Measurements from ENCODE around the gene LBP. TPM values are rescaled to one million over a fixed set of nuclear protein-coding genes. Genes with fewer than 3 reads are reported as not detected.

LBP gene
- total RNA-seq, 4 donors from 2014 or later, result 1.4 to 17.9 (median 6.5) TPM

DNA sequence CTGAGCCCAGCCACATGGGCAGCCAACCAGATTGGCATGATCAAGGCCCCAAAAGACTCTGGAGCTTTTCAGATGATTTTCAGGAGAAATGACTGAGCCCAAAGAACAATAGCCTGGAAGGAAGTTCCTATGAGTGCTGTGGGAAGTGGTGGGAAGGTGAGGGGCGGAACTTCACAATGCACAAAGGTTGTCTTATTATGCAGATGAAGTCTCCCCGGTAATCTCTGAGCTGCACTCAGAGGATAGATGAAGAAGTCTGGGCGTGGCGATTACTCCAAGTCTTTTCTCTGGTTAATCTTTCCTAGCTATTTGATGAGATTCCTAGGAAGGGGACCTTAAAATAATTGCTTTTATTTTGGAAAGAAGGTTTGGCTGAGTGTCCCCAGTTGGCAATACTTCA lies 36.9 kb downstream of the LBP start:
- in situ Hi-C loops (cut with MboI; ENCODE audit: low sequenced_read_pairs in 4 of 4) (no loop called here), intact Hi-C loops (cut with DNase I; ENCODE audit: low total_unique reads) (no loop called here)
- Histone ChIP-seq H3K36me3 (no peaks in the 10 kb centered on the region), H3K4me1 (no peaks in the 10 kb centered on the region), H3K4me3 (no peak overlapping the region), H3K9me3 (no peaks in the 10 kb centered on the region), H3K27ac (no peak overlapping the region), H3K27me3 (no peaks in the 10 kb centered on the region)
- no peak for DNase-seq
- TF ChIP-seq, protein P1, sequence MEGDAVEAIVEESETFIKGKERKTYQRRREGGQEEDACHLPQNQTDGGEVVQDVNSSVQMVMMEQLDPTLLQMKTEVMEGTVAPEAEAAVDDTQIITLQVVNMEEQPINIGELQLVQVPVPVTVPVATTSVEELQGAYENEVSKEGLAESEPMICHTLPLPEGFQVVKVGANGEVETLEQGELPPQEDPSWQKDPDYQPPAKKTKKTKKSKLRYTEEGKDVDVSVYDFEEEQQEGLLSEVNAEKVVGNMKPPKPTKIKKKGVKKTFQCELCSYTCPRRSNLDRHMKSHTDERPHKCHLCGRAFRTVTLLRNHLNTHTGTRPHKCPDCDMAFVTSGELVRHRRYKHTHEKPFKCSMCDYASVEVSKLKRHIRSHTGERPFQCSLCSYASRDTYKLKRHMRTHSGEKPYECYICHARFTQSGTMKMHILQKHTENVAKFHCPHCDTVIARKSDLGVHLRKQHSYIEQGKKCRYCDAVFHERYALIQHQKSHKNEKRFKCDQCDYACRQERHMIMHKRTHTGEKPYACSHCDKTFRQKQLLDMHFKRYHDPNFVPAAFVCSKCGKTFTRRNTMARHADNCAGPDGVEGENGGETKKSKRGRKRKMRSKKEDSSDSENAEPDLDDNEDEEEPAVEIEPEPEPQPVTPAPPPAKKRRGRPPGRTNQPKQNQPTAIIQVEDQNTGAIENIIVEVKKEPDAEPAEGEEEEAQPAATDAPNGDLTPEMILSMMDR (IDR thresholded peaks at IDR 0.05 in 4 of 5, conservative IDR thresholded peaks at IDR 0.05 in 1 of 5), result no peak
- TF ChIP-seq POLR2A (IDR thresholded peaks at IDR 0.05), result no peak
- ATAC-seq, result no peak

DNA sequence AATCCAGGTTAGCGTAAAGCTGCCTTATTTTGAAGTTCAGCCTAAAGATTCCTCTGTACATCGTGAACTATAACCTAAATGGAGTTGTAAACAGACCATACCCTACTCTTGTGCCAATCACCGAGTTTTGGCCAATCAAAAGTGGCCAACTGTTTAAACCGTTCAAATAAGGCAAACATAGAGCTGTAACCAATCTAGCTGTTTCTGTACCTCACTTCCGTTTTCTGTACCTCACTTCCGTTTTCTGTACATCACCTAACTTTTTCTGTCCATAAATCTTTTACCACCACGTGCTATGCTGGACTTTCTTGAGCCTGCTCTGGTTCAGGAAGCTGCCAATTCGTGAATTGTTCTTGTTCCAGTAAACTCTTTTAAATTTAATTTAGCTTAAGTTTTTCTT lies 39.7 kb downstream of the LBP start:
- TF ChIP-seq, protein P1 (IDR thresholded peaks at IDR 0.05 in 4 of 5, conservative IDR thresholded peaks at IDR 0.05 in 1 of 5), result no peak
- TF ChIP-seq POLR2A (IDR thresholded peaks at IDR 0.05), result no peak
- no peak overlapping the region for H3K4me3 ChIP-seq
- no peaks in the 10 kb centered on the region for H3K36me3 ChIP-seq
- in situ Hi-C loops (cut with MboI; ENCODE audit: low sequenced_read_pairs in 4 of 4), result no loop called here
- no peaks in the 10 kb centered on the region for H3K27me3 ChIP-seq
- ATAC-seq, result no peak
- no peaks in the 10 kb centered on the region for H3K4me1 ChIP-seq
- DNase-seq, result no peak
- no peak overlapping the region for H3K27ac ChIP-seq
- intact Hi-C loops (cut with DNase I; ENCODE audit: low total_unique reads), result no loop called here
- no peaks in the 10 kb centered on the region for H3K9me3 ChIP-seq

DNA sequence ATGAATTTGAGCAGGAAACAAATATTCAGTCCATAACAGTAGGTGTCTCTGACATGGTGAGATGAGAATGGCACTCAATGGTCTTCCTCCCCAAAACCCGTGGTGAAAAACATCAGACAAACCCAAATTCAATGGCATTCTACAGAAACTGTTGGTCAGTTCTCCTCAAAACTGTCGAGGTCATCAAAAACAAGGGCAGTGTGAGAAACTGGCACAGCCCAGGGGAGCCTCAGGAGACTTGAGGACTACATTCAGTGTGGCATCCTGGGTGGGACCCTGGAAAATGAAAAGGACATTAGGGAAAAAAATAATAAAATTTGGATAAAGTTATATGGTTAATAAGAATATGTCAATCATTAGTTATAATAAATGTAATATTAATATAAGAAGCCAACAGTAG lies 40.6 kb downstream of the LBP start:
- H3K36me3 ChIP-seq, result no peaks in the 10 kb centered on the region
- no peak for DNase-seq
- intact Hi-C loops (cut with DNase I; ENCODE audit: low total_unique reads) (no loop called here), in situ Hi-C loops (cut with MboI; ENCODE audit: low sequenced_read_pairs in 4 of 4) (no loop called here)
- H3K4me1 ChIP-seq, result no peaks in the 10 kb centered on the region
- no peaks in the 10 kb centered on the region for H3K9me3 ChIP-seq
- ATAC-seq, result no peak
- H3K27me3 ChIP-seq, result no peaks in the 10 kb centered on the region
- H3K4me3 ChIP-seq, result no peak overlapping the region
- no peak overlapping the region for H3K27ac ChIP-seq
- TF ChIP-seq, protein P1 (IDR thresholded peaks at IDR 0.05 in 4 of 5, conservative IDR thresholded peaks at IDR 0.05 in 1 of 5), result no peak
- no peak for TF ChIP-seq POLR2A (IDR thresholded peaks at IDR 0.05)

DNA sequence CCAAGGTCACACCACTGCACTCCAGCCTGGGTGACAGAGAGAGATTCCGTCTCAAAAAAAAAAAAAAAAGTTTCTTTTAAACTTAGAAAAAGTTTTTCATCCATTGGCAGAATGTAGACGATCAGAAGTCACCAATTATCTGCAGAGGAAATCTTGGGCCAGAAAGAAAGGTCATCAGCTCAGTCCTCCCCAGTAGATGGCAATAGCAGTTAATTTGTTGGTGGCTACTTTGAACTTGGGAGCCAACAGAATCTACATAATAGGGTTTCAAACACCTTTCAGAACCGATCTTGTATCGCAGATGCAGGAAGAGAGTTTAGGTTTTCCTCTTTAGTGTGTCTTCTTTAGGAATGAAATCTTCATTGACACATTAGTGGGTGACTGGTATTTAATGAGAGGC lies 41.7 kb downstream of the LBP start:
- Histone ChIP-seq H3K9me3 (no peaks in the 10 kb centered on the region), H3K4me3 (no peak overlapping the region), H3K27me3 (no peaks in the 10 kb centered on the region), H3K4me1 (no peaks in the 10 kb centered on the region), H3K27ac (no peak overlapping the region), H3K36me3 (no peaks in the 10 kb centered on the region)
- ATAC-seq (no peak), DNase-seq (no peak)
- in situ Hi-C loops (cut with MboI; ENCODE audit: low sequenced_read_pairs in 4 of 4) (no loop called here), intact Hi-C loops (cut with DNase I; ENCODE audit: low total_unique reads) (no loop called here)
- TF ChIP-seq, protein P1 (IDR thresholded peaks at IDR 0.05 in 4 of 5, conservative IDR thresholded peaks at IDR 0.05 in 1 of 5), result no peak
- no peak for TF ChIP-seq POLR2A (IDR thresholded peaks at IDR 0.05)

DNA sequence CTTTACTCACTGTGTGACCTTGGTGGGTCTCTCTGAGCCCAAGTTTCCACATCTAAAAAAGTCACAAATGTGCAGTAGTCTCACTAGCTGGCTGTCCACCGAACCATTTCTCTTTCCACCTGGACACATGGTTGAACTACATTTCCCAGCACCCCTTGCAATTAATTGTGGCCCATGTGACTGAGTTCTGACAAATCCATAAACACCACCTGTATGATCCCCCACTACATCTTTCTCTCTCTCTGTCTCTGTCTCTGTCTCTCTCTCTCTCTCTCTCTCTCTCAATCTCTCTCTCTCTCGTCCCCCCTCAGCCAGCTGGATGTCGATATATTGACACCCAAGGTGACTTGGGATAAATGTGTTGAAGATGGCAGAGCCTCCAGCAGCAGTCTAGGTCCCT lies 46.1 kb downstream of the LBP start:
- no peak for TF ChIP-seq POLR2A (IDR thresholded peaks at IDR 0.05)
- TF ChIP-seq, protein P1 (IDR thresholded peaks at IDR 0.05 in 4 of 5, conservative IDR thresholded peaks at IDR 0.05 in 1 of 5), result no peak
- H3K4me3 ChIP-seq, result no peak overlapping the region
- in situ Hi-C loops (cut with MboI; ENCODE audit: low sequenced_read_pairs in 4 of 4) (no loop called here), intact Hi-C loops (cut with DNase I; ENCODE audit: low total_unique reads) (no loop called here)
- no peaks in the 10 kb centered on the region for H3K36me3 ChIP-seq
- H3K27ac ChIP-seq, result no peak overlapping the region
- DNase-seq, result no peak
- no peaks in the 10 kb centered on the region for H3K27me3 ChIP-seq
- H3K4me1 ChIP-seq, result no peaks in the 10 kb centered on the region
- no peaks in the 10 kb centered on the region for H3K9me3 ChIP-seq
- ATAC-seq, result no peak

Measured in gastrocnemius medialis (tissue), 4 donors.